Measurements from ENCODE around the gene CCDC150. TPM values are rescaled to one million over a fixed set of nuclear protein-coding genes. Genes with fewer than 3 reads are reported as not detected.

The CCDC150 gene
- total RNA-seq, 1 donor from 2014 or later = 3.5 TPM

DNA sequence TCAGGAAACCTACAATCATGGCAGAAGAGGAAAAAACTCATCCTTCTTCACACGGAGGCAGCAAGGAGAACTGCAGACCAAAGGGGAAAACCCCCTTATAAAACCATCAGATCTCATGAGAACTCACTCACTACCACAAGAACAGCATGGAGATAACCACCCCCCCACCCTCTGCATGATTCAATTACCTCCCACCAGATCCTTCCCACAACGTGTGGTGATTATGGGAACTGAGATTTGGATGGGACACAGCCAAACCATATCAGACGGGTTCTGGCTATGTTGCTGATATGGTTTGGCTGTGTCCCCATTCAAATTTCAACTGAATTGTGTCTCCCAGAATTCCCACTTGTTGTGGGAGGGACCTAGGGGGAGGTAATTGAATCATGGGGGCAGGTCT, 28.7 kb upstream of the CCDC150 start:
- Histone ChIP-seq H3K27me3 (ENCODE audit: control insufficient read depth, insufficient read depth, low read length) (no peaks in the 10 kb centered on the region), H3K4me3 (ENCODE audit: low read depth, low read length) (no peak overlapping the region), H3K36me3 (ENCODE audit: control insufficient read depth, insufficient read depth, low read length) (no peaks in the 10 kb centered on the region)
- TF ChIP-seq, protein P1, sequence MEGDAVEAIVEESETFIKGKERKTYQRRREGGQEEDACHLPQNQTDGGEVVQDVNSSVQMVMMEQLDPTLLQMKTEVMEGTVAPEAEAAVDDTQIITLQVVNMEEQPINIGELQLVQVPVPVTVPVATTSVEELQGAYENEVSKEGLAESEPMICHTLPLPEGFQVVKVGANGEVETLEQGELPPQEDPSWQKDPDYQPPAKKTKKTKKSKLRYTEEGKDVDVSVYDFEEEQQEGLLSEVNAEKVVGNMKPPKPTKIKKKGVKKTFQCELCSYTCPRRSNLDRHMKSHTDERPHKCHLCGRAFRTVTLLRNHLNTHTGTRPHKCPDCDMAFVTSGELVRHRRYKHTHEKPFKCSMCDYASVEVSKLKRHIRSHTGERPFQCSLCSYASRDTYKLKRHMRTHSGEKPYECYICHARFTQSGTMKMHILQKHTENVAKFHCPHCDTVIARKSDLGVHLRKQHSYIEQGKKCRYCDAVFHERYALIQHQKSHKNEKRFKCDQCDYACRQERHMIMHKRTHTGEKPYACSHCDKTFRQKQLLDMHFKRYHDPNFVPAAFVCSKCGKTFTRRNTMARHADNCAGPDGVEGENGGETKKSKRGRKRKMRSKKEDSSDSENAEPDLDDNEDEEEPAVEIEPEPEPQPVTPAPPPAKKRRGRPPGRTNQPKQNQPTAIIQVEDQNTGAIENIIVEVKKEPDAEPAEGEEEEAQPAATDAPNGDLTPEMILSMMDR (IDR thresholded peaks at IDR 0.05; ENCODE audit: insufficient read depth, low read length, poor library complexity, severe bottlenecking) = no peak
- DNase-seq (ENCODE audit: low read depth) = no peak

DNA sequence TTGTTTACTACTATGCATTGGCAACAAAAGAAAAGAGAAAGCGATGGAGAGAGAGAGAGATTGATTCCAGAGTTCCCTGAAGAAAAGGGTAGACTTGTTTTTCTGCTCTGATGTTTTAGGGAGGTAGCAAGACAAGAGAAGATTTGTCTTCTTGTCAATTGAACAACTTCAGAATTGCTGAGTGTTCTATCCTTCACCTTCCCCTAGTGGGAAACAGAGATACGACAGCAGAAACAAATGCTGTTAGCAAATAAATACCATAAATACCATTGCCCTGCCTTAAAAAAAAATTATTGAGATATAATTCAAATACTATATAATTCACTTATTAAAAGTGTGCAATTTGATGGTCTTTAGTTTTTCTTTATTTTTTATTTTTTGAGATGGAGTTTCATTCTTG, 26.2 kb upstream of the CCDC150 start:
- no peak overlapping the region for H3K4me3 ChIP-seq (ENCODE audit: low read depth, low read length)
- TF ChIP-seq, protein P1 (IDR thresholded peaks at IDR 0.05; ENCODE audit: insufficient read depth, low read length, poor library complexity, severe bottlenecking) = no peak
- no peaks in the 10 kb centered on the region for H3K36me3 ChIP-seq (ENCODE audit: control insufficient read depth, insufficient read depth, low read length)
- no peak for DNase-seq (ENCODE audit: low read depth)
- H3K27me3 ChIP-seq (ENCODE audit: control insufficient read depth, insufficient read depth, low read length) = no peaks in the 10 kb centered on the region

DNA sequence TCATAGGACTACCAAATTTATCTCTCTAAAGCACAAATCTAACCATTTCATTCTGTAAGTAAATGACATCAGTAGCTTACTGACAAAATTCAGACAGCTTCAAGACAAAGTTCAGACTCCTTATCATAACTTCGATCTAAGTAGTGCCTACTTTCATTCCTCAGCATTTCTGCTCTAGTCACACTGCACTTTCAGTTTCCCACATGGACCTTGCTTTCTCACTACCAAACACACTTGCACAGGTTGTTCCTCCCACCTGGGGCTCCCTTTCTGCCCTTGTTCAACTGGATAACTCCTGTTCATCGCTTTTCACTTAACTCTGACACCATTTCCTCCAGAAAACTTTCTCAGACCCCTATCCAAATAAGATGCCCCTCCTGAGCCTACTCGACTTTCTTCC, 22.1 kb upstream of the CCDC150 start:
- Histone ChIP-seq H3K36me3 (ENCODE audit: control insufficient read depth, insufficient read depth, low read length) (no peaks in the 10 kb centered on the region), H3K27me3 (ENCODE audit: control insufficient read depth, insufficient read depth, low read length) (no peaks in the 10 kb centered on the region), H3K4me3 (ENCODE audit: low read depth, low read length) (no peak overlapping the region)
- TF ChIP-seq, protein P1 (IDR thresholded peaks at IDR 0.05; ENCODE audit: insufficient read depth, low read length, poor library complexity, severe bottlenecking) = no peak
- DNase-seq (ENCODE audit: low read depth) = no peak

DNA sequence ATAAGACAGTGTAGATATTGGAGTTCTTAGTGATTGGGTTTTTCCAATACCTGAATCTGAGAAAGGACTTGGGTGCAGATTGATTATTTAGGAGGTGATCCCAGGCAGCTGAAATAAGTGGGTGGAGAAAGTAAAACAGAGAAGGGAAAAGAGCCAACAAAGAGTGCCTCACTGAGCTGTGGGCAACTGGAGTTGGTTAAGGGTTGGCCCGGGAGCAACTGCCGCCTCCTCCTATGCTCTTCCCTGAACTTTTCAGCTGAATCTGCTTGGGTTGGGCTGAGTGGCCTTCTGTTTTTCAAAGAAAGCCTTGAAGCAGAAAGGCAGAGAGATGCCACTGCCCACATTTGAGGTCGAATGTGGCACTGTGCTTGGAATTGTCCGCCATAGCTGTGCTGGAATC, 20.9 kb upstream of the CCDC150 start:
- H3K4me3 ChIP-seq (ENCODE audit: low read depth, low read length) = no peak overlapping the region
- no peak for DNase-seq (ENCODE audit: low read depth)
- H3K36me3 ChIP-seq (ENCODE audit: control insufficient read depth, insufficient read depth, low read length) = no peaks in the 10 kb centered on the region
- no peaks in the 10 kb centered on the region for H3K27me3 ChIP-seq (ENCODE audit: control insufficient read depth, insufficient read depth, low read length)
- TF ChIP-seq, protein P1 (IDR thresholded peaks at IDR 0.05; ENCODE audit: insufficient read depth, low read length, poor library complexity, severe bottlenecking) = no peak

DNA sequence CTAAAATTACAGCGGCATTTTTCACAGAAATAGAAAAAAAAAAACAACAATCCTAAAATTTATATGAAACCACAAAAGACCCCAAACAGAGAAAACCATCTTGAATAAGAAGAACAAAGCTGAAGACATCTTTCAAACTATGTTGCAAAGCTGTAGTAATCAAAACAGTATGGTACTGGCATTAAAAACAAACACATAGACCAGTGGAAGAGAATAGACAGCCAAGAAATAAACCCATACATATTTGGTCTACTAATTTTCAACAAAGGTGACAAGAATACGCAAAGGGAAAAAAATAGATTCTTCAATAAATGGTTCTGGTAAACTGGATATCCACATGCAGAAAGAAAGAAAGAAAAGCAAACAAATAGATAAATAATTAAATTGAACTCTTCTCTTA, 9.0 kb upstream of the CCDC150 start:
- DNase-seq (ENCODE audit: low read depth) = no peak
- Histone ChIP-seq H3K27me3 (ENCODE audit: control insufficient read depth, insufficient read depth, low read length) (no peaks in the 10 kb centered on the region), H3K36me3 (ENCODE audit: control insufficient read depth, insufficient read depth, low read length) (no peaks in the 10 kb centered on the region), H3K4me3 (ENCODE audit: low read depth, low read length) (no peak overlapping the region)
- TF ChIP-seq, protein P1 (IDR thresholded peaks at IDR 0.05; ENCODE audit: insufficient read depth, low read length, poor library complexity, severe bottlenecking) = no peak

DNA sequence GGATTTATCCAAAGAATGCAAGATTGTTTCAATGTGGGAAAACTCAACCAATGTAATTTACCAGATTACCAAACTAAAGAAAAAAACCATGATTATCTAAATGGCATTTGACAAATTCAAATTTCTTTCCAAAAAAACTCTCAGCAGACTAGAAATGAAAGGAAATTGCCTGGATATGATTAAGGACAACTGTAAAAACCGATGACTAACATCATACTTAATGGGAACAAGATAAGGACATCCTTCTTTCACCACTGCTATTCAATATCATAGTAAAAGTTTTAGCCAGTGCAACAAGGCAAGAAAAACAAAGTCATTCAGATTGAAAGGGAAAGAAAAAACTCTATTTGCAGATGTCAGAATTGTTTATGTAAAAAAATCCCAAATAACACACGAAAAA, 4.4 kb upstream of the CCDC150 start:
- TF ChIP-seq, protein P1 (IDR thresholded peaks at IDR 0.05; ENCODE audit: insufficient read depth, low read length, poor library complexity, severe bottlenecking) = no peak
- DNase-seq (ENCODE audit: low read depth) = no peak
- Histone ChIP-seq H3K27me3 (ENCODE audit: control insufficient read depth, insufficient read depth, low read length) (no peaks in the 10 kb centered on the region), H3K4me3 (ENCODE audit: low read depth, low read length) (no peak overlapping the region), H3K36me3 (ENCODE audit: control insufficient read depth, insufficient read depth, low read length) (no peaks in the 10 kb centered on the region)

Data from kidney epithelial cell (primary cell).